Hair follicular keratinocyte (primary cell): ENCODE measurements around the gene PSTK. TPM values are rescaled to one million over a fixed set of nuclear protein-coding genes. Genes with fewer than 3 reads are reported as not detected.

Source experiments
- total RNA-seq: library from RNA; depleted of rRNA; stranded (reverse); fragments of >200 nt; gene quantifications from 2 replicates; pipeline ENCODE4 v1.2.3, GENCODE V29; 2015

Gene PSTK, protein sequence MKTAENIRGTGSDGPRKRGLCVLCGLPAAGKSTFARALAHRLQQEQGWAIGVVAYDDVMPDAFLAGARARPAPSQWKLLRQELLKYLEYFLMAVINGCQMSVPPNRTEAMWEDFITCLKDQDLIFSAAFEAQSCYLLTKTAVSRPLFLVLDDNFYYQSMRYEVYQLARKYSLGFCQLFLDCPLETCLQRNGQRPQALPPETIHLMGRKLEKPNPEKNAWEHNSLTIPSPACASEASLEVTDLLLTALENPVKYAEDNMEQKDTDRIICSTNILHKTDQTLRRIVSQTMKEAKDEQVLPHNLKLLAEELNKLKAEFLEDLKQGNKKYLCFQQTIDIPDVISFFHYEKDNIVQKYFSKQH
- total RNA-seq, result 1.2 and 2.9 TPM in 2 replicates

DNA sequence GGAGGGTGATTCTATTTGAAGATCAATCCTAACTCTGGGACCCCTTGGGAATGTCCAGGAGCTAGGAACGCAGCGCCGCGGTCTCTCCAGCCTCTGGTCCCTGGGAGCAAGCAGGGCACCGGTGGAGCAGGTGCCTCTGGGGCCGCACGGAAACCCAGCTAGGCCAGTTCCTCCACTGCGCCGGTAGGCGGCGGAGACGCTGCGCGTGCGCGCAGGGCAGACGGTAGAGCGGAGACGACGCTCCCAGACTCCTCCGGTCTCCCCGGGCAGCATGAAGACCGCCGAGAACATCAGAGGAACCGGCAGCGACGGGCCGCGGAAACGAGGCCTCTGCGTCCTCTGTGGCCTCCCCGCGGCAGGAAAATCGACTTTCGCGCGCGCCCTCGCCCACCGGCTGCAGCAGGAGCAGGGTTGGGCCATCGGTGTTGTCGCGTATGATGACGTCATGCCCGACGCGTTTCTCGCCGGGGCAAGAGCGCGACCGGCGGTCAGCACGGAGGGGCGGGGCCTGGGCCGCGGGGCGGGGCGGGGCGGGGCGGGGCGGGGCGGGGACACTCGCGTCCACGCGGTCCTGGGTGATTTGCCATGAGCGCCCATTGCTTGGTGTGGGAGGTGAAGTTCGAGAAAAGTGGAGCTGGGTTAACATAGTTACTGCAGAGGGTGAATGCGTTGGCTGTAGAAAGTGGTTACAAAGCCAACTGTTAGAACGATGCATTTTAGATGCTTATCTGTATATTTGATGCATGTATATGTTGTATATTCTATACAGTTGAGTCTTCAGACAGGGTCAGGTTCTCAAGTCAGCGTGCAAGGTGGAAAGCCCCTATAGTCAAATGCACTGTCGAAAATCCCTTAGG, at the start of gene PSTK:
Gene PSTK (plus strand): TSS at position 193 of the 857 bp plus-strand sequence. CDS start 79 bp downstream, at position 272.

DNA sequence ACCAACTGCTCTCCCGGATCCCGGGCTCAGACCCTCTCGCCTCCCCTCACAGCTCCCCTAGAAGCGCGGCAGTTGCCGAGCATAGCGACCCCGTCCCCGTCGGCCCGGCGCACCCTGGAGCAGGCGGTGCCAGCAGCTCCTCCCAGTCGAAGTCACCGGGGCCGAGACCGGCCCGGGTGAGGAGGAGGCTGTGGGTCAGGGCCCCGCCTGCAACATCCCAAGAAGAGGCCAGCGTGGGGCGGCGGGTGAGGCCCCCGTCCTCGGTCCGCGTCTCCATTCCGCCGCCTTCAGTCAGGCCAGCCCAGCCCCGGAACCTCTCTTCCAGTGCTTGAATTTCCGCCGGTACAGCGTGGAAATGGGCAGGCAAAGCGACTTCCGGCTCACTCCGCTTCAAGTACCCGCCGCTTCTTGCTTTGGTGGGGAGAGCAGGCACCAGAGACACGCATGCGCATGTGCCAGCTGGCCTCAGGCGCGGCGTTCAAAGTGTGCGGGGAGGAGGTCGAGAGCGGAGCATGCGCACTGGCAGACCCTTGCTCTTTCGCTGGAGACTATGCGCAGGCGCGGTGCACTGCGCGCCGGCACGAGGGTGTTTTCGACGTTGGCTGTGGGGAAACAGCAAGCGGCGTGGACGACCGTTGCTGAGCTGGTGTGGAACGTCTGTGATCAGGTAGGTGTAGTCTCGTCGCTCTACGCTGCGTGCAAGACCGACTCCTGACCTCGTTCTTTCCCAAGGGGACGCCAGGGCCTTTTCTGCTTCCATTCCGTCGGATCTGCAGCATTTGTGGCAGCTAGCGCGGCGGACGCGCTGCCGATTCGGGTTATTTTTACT, 26.1 kb upstream of the PSTK start, which contains the start of gene C10orf88:
Gene C10orf88 (minus strand): TSS at position 326 of the 829 bp plus-strand sequence. CDS start 49 bp downstream, at position 277.

DNA sequence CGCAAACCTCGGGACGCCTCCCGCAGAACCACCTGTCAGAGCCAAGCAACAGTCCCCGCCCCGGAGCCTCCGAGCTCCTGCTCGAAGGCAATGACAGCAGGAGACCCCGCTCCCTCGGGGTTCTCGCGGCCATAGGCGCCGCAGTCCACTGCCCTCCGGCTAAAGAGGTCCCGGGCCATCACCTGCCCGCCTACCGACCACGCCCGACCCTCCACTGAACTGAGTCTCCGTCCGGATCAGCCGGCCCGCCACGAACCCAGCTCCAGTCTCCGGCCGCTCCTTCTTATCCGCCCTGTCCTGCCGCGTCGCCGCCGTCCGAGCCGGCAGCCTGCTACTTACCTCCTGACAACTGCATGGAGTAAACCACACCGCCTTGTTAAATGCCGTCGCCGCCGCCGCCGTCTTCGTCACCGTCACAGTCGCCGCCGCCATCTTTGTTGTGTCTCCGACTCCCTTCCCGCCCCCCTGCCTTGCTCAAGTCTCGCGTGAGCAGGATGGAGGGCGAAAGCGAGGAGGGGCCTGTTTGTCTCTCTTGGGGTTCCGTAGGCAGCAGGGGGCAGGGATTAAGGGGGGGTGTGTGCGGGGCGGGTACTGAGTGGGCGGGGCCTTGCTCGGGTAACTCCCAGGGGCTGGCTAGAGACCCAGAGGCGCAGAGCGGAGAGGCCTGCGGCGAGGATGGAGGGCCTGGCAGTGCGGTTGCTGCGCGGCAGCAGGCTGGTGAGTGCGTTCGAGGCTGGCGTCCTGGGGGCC, 28.3 kb downstream of the PSTK start, which contains the start of the genes ACADSB and IKZF5:
Gene ACADSB (plus strand): TSS at position 652 of the 750 bp plus-strand sequence. CDS start 24 bp downstream, at position 676.
Gene IKZF5 (minus strand): TSS at position 441 of the 750 bp plus-strand sequence. CDS start 10,170 bp downstream, outside the sequence.

Other genes starting within 250 kb of the PSTK start
- gene CUZD1, start 134.5 kb upstream of the PSTK start, total RNA-seq, result 0.11 and 0.39 TPM in 2 replicates
- gene FAM24B, start 100.8 kb upstream of the PSTK start, total RNA-seq, result 2.3 and 4.1 TPM in 2 replicates
- gene FAM24A, start 69.8 kb upstream of the PSTK start, total RNA-seq, result not detected in 2 replicates
- 6.2 TPM in 2 replicates for gene C10orf88, start 26.2 kb upstream of the PSTK start, total RNA-seq
- gene IKZF5, start 28.4 kb downstream of the PSTK start, total RNA-seq, result 1.8 and 1.9 TPM in 2 replicates
- 1.6 and 2.3 TPM in 2 replicates for gene ACADSB, start 28.6 kb downstream of the PSTK start, total RNA-seq
- gene HMX3, start 155.6 kb downstream of the PSTK start, total RNA-seq, result not detected in 2 replicates
- not detected in 2 replicates for gene HMX2, start 167.7 kb downstream of the PSTK start, total RNA-seq
- 119 and 165 TPM in 2 replicates for gene BUB3, start 174.0 kb downstream of the PSTK start, total RNA-seq